Activated CD8-positive, alpha-beta T cell treated with anti-CD3 and anti-CD28 coated beads for 36 hours (primary cell): ENCODE measurements around the gene PCOLCE2. TPM values are rescaled to one million over a fixed set of nuclear protein-coding genes. Genes with fewer than 3 reads are reported as not detected.

Experiments
- ATAC-seq: fragments of 200-7000 bp; cut with Tn5 transposase; one replicate; pipeline ENCODE4 v1.10.0; 2021; ENCODE audit warnings: mild to moderate bottlenecking, moderate library complexity
- CTCF ChIA-PET: fragments of 350-600 bp; sonication (Branson Sonifier 250); formaldehyde crosslinking; loops from one replicate; lab custom pipeline; 2021; ENCODE audit warnings: antibody characterized with exemption; lab: Charles Lee
- POLR2A ChIA-PET: fragments of 350-600 bp; sonication (Branson Sonifier 250); formaldehyde crosslinking; loops from one replicate; lab custom pipeline; 2021; ENCODE audit warnings: antibody characterized with exemption; lab: Charles Lee
- DNase-seq: peaks from one replicate; pipeline ENCODE4 v3.0.0-alpha.2; 2020
- H3K27ac Mint-ChIP-seq: one replicate; pipeline ENCODE4 v1.8.0; 2021; ENCODE audit warnings: mild to moderate bottlenecking, mixed read lengths
- H3K27me3 Mint-ChIP-seq: one replicate; pipeline ENCODE4 v1.8.0; 2021; ENCODE audit warnings: mixed read lengths
- H3K36me3 Mint-ChIP-seq: one replicate; pipeline ENCODE4 v1.8.0; 2021; ENCODE audit warnings: low read depth, mixed read lengths
- H3K4me1 Mint-ChIP-seq: one replicate; pipeline ENCODE4 v1.8.0; 2021; ENCODE audit warnings: low read depth, mixed read lengths
- H3K4me3 Mint-ChIP-seq: one replicate; pipeline ENCODE4 v1.8.0; 2021; ENCODE audit warnings: mild to moderate bottlenecking, moderate library complexity, mixed read lengths
- H3K9me3 Mint-ChIP-seq: one replicate; pipeline ENCODE4 v1.8.0; 2021; ENCODE audit warnings: mixed read lengths
- CTCF ChIP-seq: fragments of 200-600 bp; IDR thresholded peaks from one replicate; pipeline ENCODE4 v1.8.0; 2022; ENCODE audit warnings: antibody characterized with exemption, mild to moderate bottlenecking
- intact Hi-C: fragments of 100-400 bp; cut with micrococcal nuclease; formaldehyde crosslinking; loops from one replicate; pipeline ENCODE4 v1.10.0; 2022
- total RNA-seq, 2 experiments: library from RNA; stranded (reverse); gene quantifications; one replicate each; pipeline ENCODE4 v1.2.3, GENCODE V29; 2021

The PCOLCE2 gene
- total RNA-seq, 2 experiments from 2014 or later = 1.1 TPM

- H3K27me3 Mint-ChIP-seq = peaks cover 7% of the 10 kb centered on the region
- no peaks in the 10 kb centered on the region for H3K4me1 Mint-ChIP-seq
- intact Hi-C loops = no loop called here
- no peak for TF ChIP-seq CTCF
- H3K9me3 Mint-ChIP-seq = no peaks in the 10 kb centered on the region
- ChIA-PET POLR2A (no interaction called here), CTCF (interaction anchor here (1.4 kb wide), 1 partner anchor 20 kb away, joined by 6 read pairs; no protein-coding TSS in a partner anchor)
- H3K4me3 Mint-ChIP-seq = no peak overlapping the region
- no peaks in the 10 kb centered on the region for H3K36me3 Mint-ChIP-seq
- ATAC-seq (no peak), DNase-seq (no peak)
- H3K27ac Mint-ChIP-seq = no peak overlapping the region
These were observed 39.7 kb downstream of the PCOLCE2 start for GRCh38 chr3:142849148-142849547.

DNA sequence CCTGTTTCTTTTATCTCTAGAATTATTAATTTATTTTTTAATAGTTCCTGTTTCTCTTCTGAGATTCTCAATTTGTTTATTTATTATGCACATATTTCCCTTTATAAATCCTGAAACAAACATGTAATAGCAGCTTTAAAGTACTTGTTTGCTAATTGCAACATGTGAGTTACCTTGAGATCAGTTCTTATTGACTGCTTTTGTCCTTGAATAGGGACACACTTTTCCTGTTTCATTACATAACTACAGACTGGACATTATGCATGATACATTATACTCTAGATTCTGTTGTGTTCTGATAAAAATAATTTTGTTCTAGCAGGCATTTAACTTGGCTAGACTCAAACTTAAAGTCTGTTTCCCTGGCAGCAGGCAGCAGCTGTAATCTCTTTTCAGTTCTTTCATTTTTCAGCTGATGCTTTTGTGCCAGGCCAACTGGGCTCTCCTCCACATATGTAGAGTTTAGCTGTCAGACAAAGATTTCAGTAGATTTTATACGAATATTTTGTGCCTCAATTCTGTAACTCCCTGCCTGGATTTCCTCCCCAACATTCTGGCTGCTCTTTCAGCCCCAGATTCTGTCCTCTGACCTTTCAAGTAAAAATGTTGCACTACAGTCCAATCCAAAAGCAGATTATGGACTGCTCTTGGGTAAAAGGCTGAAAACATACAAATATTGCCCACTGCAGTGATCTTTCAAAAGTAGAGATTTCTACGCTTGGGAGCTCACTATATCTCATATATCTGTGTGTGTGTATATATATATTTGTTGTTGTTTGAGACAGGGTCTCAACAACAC is 41.9 kb downstream of the PCOLCE2 start:
- no peak for ATAC-seq
- H3K27me3 Mint-ChIP-seq = peaks cover 7% of the 10 kb centered on the region
- POLR2A ChIA-PET = no interaction called here
- no peaks in the 10 kb centered on the region for H3K36me3 Mint-ChIP-seq
- DNase-seq = no peak
- intact Hi-C loops = no loop called here
- H3K27ac Mint-ChIP-seq = no peak overlapping the region
- no peaks in the 10 kb centered on the region for H3K4me1 Mint-ChIP-seq
- H3K4me3 Mint-ChIP-seq = no peak overlapping the region
- CTCF ChIA-PET = interaction anchor here (1.3 to 2.5 kb wide), 2 partner anchors 18 to 141 kb away, joined by 3 to 14 read pairs; no protein-coding TSS in a partner anchor
- no peak for TF ChIP-seq CTCF
- H3K9me3 Mint-ChIP-seq = no peaks in the 10 kb centered on the region

DNA sequence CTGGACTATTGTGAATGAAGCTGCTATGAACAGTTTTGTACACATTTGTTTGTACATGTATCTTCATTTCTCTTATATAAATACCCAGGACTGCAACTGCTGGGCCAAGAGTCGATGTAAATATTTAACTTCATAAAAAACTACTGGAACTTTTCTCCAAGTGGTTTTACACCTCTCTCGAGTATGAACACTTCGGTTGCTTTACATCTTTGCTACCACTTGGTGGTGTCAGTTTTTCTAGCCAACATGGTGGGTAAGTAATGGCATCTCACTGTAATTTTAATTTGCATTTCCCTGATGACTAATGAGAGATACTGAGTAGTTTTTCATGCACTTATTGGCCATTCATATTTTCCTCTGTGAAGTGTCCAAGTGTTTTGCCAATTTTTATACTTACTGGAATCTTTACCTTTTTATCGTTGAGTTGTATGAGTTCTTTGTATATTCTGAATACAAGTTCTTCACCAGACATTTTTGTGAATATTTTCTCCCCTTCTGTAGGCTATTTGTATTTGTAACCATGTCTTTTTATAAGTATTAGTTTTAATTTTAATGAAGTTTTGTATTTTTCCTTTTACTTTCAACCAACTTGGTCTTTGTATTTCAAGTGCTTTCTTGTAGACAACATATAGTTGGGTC is 44.4 kb downstream of the PCOLCE2 start:
- ATAC-seq = peak; percentile 87
- H3K27me3 Mint-ChIP-seq = peaks cover 8% of the 10 kb centered on the region
- H3K36me3 Mint-ChIP-seq = no peaks in the 10 kb centered on the region
- H3K9me3 Mint-ChIP-seq = no peaks in the 10 kb centered on the region
- intact Hi-C loops = no loop called here
- no peak overlapping the region for H3K27ac Mint-ChIP-seq
- no peaks in the 10 kb centered on the region for H3K4me1 Mint-ChIP-seq
- ChIA-PET POLR2A (no interaction called here), CTCF (interaction anchor here (0.8 to 2.1 kb wide), 6 partner anchors 10 to 150 kb away, joined by 3 to 9 read pairs (median 3); no protein-coding TSS in a partner anchor)
- TF ChIP-seq CTCF = peak; percentile 62
- no peak overlapping the region for H3K4me3 Mint-ChIP-seq
- peak; percentile 16 for DNase-seq

- Mint-ChIP-seq H3K4me3 (no peak overlapping the region), H3K27ac (no peak overlapping the region), H3K27me3 (peaks cover 1% of the 10 kb centered on the region), H3K36me3 (no peaks in the 10 kb centered on the region), H3K9me3 (no peaks in the 10 kb centered on the region), H3K4me1 (no peaks in the 10 kb centered on the region)
- ChIA-PET CTCF (interaction anchor here (1.2 to 2.2 kb wide), 3 partner anchors 11 to 137 kb away, joined by 3 to 12 read pairs (median 3); no protein-coding TSS in a partner anchor), POLR2A (no interaction called here)
- no peak for DNase-seq
- no peak for TF ChIP-seq CTCF
- ATAC-seq = no peak
- intact Hi-C loops = no loop called here
These were observed 49.1 kb downstream of the PCOLCE2 start for GRCh38 chr3:142839831-142840230.

DNA sequence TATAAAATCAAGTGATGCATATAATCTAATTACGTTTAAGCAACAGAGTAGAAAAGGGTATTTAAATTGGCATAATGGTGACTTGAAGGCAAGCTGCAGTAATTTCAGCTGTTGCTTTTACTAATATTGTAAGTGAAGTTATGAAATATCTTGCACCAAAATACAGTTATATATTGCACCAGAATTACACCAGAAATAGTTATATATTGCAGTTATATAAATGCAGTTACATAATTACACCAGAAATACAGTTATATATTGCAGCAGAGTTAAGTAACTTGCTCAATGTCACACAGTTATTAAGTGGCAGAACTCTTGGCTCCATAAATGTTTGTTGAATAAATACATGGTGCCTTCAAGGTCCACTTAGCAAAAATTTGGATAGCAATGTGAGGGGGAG is 51.4 kb downstream of the PCOLCE2 start:
- Mint-ChIP-seq H3K36me3 (no peaks in the 10 kb centered on the region), H3K4me1 (no peaks in the 10 kb centered on the region), H3K27ac (no peak overlapping the region), H3K9me3 (no peaks in the 10 kb centered on the region), H3K27me3 (peaks cover 1% of the 10 kb centered on the region), H3K4me3 (no peak overlapping the region)
- no peak for TF ChIP-seq CTCF
- ChIA-PET POLR2A (no interaction called here), CTCF (interaction anchor here (1.2 kb wide), 1 partner anchor 9 kb away, joined by 7 read pairs; no protein-coding TSS in a partner anchor)
- intact Hi-C loops = no loop called here
- DNase-seq (no peak), ATAC-seq (no peak)
